ENCODE results near the gene GIGYF2. TPM values are rescaled to one million over a fixed set of nuclear protein-coding genes. Genes with fewer than 3 reads are reported as not detected.

GIGYF2 gene
- total RNA-seq, 1 donor from 2014 or later, result 59.9 TPM

GRCh38 chr2:232779934-232780333 lies 82.8 kb downstream of the GIGYF2 start:
- no peak for DNase-seq
- H3K9me3 ChIP-seq (replicated peaks), result no peaks in the 10 kb centered on the region
- intact Hi-C loops (cut with micrococcal nuclease), result no loop called here
- H3K4me3 ChIP-seq, result no peak overlapping the region
- peaks cover 20% of the 10 kb centered on the region for H3K36me3 ChIP-seq
- H3K4me1 ChIP-seq, result peaks cover 7% of the 10 kb centered on the region
- H3K27me3 ChIP-seq (ENCODE audit: low read depth), result no peaks in the 10 kb centered on the region
- no peak overlapping the region for H3K27ac ChIP-seq (replicated peaks)
- TF ChIP-seq, protein P1, sequence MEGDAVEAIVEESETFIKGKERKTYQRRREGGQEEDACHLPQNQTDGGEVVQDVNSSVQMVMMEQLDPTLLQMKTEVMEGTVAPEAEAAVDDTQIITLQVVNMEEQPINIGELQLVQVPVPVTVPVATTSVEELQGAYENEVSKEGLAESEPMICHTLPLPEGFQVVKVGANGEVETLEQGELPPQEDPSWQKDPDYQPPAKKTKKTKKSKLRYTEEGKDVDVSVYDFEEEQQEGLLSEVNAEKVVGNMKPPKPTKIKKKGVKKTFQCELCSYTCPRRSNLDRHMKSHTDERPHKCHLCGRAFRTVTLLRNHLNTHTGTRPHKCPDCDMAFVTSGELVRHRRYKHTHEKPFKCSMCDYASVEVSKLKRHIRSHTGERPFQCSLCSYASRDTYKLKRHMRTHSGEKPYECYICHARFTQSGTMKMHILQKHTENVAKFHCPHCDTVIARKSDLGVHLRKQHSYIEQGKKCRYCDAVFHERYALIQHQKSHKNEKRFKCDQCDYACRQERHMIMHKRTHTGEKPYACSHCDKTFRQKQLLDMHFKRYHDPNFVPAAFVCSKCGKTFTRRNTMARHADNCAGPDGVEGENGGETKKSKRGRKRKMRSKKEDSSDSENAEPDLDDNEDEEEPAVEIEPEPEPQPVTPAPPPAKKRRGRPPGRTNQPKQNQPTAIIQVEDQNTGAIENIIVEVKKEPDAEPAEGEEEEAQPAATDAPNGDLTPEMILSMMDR (IDR thresholded peaks at IDR 0.05; ENCODE audit: borderline replicate concordance), result no peak

- intact Hi-C loops (cut with micrococcal nuclease), result no loop called here
- no peak overlapping the region for H3K27ac ChIP-seq (replicated peaks)
- TF ChIP-seq, protein P1 (IDR thresholded peaks at IDR 0.05; ENCODE audit: borderline replicate concordance), result no peak
- no peak overlapping the region for H3K4me3 ChIP-seq
- H3K9me3 ChIP-seq (replicated peaks), result no peaks in the 10 kb centered on the region
- peaks cover 7% of the 10 kb centered on the region for H3K4me1 ChIP-seq
- no peak for DNase-seq
- H3K27me3 ChIP-seq (ENCODE audit: low read depth), result no peaks in the 10 kb centered on the region
- peaks cover 26% of the 10 kb centered on the region for H3K36me3 ChIP-seq
Observed at GRCh38 chr2:232781765-232782164, 84.6 kb downstream of the GIGYF2 start.

- H3K36me3 ChIP-seq, result peaks cover 33% of the 10 kb centered on the region
- DNase-seq, result no peak
- H3K27ac ChIP-seq (replicated peaks), result no peak overlapping the region
- H3K4me1 ChIP-seq, result peaks cover 13% of the 10 kb centered on the region
- no peaks in the 10 kb centered on the region for H3K27me3 ChIP-seq (ENCODE audit: low read depth)
- no peak overlapping the region for H3K4me3 ChIP-seq
- intact Hi-C loops (cut with micrococcal nuclease), result no loop called here
- TF ChIP-seq, protein P1 (IDR thresholded peaks at IDR 0.05; ENCODE audit: borderline replicate concordance), result no peak
- H3K9me3 ChIP-seq (replicated peaks), result no peaks in the 10 kb centered on the region
Observed at GRCh38 chr2:232783278-232783677, 86.1 kb downstream of the GIGYF2 start.

GRCh38 chr2:232787806-232788205 lies 90.7 kb downstream of the GIGYF2 start:
- H3K4me1 ChIP-seq, result peaks cover 10% of the 10 kb centered on the region
- no peak overlapping the region for H3K27ac ChIP-seq (replicated peaks)
- DNase-seq, result no peak
- H3K9me3 ChIP-seq (replicated peaks), result no peaks in the 10 kb centered on the region
- intact Hi-C loops (cut with micrococcal nuclease), result no loop called here
- no peak overlapping the region for H3K4me3 ChIP-seq
- no peaks in the 10 kb centered on the region for H3K27me3 ChIP-seq (ENCODE audit: low read depth)
- TF ChIP-seq, protein P1 (IDR thresholded peaks at IDR 0.05; ENCODE audit: borderline replicate concordance), result no peak
- H3K36me3 ChIP-seq, result peaks cover 61% of the 10 kb centered on the region

DNA sequence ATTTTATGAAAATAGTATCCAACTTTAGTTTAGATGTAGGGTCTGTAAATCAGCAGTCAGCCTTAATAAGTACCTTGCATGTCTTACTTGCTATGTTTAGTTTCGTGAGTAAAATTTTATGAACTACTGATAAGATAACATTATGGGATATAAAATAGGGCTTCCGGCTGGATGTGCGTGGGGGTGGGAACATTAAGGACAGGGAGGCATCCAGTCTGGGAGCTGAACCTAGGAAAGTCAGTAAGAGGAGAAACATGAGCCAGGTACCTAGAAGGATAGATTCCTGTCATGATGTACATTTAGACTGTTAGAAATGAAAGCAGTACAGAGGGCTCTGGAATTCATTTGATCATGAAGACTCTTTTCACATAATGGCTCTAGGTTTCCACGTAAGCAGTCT lies 92.0 kb downstream of the GIGYF2 start:
- Histone ChIP-seq H3K4me3 (no peak overlapping the region), H3K27ac (replicated peaks) (no peak overlapping the region), H3K9me3 (replicated peaks) (no peaks in the 10 kb centered on the region), H3K36me3 (peaks cover 67% of the 10 kb centered on the region), H3K27me3 (ENCODE audit: low read depth) (no peaks in the 10 kb centered on the region), H3K4me1 (peaks cover 10% of the 10 kb centered on the region)
- intact Hi-C loops (cut with micrococcal nuclease), result no loop called here
- TF ChIP-seq, protein P1 (IDR thresholded peaks at IDR 0.05; ENCODE audit: borderline replicate concordance), result no peak
- DNase-seq, result no peak

GRCh38 chr2:232791518-232791917 lies 94.4 kb downstream of the GIGYF2 start:
- H3K27ac ChIP-seq (replicated peaks), result no peak overlapping the region
- H3K4me3 ChIP-seq, result no peak overlapping the region
- H3K9me3 ChIP-seq (replicated peaks), result no peaks in the 10 kb centered on the region
- TF ChIP-seq, protein P1 (IDR thresholded peaks at IDR 0.05; ENCODE audit: borderline replicate concordance), result no peak
- intact Hi-C loops (cut with micrococcal nuclease), result no loop called here
- H3K27me3 ChIP-seq (ENCODE audit: low read depth), result no peaks in the 10 kb centered on the region
- H3K36me3 ChIP-seq, result peaks cover 84% of the 10 kb centered on the region
- no peak for DNase-seq
- peaks cover 10% of the 10 kb centered on the region for H3K4me1 ChIP-seq
